LoVo (cell line): ENCODE results near the gene SERAC1.
A peak's percentile ranks its signal among the peaks of the same experiment; 100 is the strongest.
"Not testable (repeated sequence)": the region's sequence is repeated elsewhere in the genome, so short reads cannot be mapped to it uniquely, and the experiment has no call there.

Source experiments
- DNase-seq: peaks from one replicate; pipeline ENCODE4 v3.0.0-alpha.2; 2016; ENCODE audit warnings: low spot score

The SERAC1 gene

GRCh38 chr6:158168040-158168289 is at the start of gene SERAC1:
TSS of gene SERAC1 (minus strand) at chr6:158168262. CDS start at chr6:158158363, 9,899 bp downstream.
- no peak for DNase-seq

- peak; percentile 79 for DNase-seq
Measured at GRCh38 chr6:158213925-158214674, 46.0 kb upstream of the SERAC1 start.

DNA sequence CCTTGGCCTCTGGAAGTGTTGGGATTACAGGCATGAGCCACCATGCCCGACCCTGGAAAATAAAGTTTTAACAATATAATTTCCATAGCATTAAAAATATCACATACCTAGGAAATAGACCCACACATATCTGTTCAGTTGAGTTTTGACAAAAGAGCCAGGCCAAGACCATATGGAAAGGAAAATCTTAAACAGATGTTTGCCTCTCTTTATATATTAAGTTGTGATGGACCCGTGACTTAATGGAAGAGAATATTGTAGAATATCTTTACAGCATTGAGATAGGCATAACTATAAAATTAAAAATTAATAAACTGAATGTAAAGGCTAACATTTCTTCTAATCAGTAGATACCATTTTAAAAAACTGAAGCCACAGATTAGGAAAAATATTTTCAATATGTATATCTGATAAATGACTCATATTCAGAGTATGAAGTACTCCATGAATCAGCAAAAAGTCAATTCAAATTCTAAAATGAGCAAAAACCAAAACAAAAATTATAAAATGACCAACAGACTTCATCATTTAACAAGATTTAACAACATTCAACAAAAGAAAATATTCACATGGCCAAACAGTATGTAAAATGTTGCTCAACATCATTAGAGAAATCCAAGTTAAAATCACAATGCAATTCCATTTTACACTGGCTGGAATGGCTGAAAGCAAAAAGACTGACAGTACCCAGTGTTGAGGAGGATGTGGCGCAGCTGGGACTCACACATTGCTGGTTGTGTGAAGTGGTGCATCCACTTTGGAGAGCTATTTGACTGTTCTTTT is 43.4 kb upstream of the SERAC1 start:
- DNase-seq, result no peak

DNA sequence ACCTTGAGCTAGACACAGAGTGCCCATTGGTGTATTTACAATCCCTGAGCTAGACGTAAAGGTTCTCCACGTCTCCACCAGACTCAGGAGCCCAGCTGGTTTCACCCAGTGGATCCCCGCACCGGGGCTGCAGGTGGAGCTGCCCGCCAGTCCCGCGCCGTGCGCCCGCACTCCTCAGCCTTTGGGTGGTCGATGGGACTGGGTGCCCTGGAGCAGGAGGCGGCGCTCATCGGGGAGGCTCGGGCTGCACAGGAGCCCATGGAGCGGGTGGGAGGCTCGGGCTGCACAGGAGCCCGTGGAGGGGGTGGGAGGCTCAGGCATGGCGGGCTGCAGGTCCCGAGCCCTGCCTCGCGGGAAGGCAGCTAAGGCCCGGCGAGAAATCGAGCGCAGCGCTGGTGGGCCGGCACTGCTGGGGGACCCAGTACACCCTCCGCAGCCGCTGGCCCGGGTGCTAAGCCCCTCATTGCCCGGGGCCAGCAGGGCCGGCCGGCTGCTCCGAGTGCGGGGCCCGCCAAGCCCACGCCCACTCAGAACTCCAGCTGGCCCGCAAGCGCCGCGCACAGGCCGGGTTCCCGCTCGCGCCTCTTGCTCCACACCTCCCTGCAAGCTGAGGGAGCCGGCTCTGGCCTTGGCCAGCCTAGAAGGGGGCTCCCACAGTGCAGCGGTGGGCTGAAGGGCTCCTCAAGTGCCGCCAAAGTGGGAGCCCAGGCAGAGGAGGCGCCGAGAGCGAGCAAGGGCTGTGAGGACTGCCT is 41.7 kb upstream of the SERAC1 start:
- not testable (repeated sequence) for DNase-seq

DNA sequence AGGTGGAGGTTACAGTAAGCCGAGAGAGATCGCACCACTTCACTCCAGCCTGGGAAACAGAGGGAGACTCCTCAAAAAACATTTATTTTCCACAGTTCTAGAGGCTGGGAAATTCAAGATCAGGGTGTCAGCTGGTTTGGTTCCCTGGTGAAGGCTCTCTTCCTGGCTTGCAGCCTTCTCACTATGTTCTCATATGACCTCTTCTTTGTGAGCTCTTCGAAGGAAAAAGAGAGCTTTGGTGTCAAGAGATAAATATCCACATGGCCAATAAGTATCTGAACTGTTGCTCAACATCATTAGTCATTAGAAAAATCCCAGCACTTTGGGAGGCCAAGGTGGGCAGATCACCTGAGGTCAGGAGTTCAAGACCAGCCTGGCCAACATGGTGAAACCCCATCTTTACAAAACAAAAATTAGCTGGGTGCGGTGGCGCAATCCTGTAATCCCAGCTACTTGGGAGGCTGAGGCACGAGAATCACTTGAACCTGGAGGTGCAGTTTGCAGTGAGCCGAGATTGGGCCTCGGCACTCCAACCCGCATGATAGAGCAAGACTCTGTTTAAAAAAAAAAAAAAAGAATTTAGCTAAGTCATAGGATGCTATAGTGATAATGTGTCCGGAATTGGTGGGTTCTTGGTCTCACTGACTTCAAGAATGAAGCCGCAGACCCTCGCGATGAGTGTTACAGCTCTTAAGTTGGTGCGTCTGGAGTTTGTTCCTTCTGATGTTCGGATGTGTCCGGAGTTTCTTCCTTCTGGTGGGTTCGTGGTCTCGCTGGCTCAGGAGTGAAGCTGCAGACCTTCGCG is 40.4 kb upstream of the SERAC1 start:
- not testable (repeated sequence) for DNase-seq

GRCh38 chr6:158207422-158207788 is 39.3 kb upstream of the SERAC1 start:
- DNase-seq, result no peak

- no peak for DNase-seq
Measured at GRCh38 chr6:158206740-158207421, 38.8 kb upstream of the SERAC1 start.

DNA sequence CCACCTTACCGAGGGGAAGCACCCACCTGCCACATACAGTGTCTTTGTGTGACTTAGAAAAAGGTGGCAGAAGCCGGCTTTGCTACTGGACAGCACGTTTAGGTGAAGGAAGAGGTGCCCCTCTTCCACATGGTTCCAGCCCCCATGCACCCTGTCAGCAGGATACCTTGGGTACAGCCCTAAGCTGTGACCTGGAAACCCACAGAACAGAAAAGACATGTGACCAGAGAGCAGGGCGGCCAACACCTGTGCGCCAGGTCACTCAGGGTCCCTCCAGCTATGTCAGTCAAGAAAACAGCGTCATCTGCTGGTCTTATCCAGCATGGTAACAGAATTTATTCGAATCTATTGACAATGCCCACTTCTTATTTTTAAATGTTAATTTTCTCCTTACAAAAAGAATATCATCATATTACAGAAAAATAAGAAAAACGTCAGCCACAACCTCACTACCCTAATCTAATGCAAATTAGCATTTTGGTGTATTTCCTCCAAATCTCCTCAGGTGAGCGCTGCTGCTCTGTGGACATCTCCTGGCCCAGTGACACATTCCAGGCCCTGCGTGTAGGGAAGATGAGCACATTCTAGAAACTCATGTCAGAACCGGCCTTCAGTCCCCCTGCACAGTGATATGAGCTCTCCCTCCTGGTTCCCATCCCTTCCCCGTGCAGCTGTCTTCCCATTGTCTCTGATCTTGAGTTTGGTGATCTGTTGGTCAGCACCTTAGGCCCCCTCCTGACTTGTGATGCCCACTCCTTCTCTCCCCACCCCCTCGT is 37.3 kb upstream of the SERAC1 start:
- DNase-seq, result no peak

GRCh38 chr6:158198461-158198860 is 30.4 kb upstream of the SERAC1 start:
- DNase-seq, result no peak

DNA sequence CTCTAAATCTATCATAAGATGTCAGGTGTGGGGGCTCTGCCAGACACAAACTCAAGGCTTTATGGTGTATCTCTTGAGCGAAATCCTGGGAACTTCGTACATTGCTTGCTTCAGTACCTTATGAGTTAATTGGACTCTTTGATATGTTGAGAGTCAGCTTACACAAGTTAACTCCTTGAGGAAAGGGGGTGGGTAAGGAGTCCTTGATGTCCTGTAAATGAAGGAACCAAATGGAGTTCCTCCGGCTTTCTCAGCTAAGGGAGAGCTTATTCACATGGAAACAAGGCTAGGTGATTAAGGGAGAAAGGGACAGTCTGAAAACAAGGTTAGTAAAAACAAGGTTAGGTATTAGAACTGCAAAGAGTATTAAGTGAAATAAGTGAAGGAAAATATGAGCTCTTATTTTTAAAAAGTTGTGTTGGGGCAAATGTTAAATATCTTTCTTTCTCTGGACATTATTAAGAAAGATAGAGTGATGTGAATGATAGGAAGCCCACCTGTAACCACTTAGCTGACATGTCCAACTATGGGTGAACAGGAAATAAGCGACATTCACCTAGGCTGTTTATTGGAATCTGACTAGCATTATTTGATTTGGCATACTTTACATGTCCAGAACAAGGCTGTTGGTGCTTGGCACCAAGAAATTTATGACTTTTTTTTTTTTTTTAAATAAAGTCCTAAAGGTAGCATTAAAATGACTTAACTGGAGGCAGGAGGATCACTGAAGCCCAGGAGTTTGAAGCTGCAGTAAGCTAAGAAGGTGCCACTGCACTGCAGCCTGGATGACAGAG is 26.6 kb upstream of the SERAC1 start:
- no peak for DNase-seq

- DNase-seq, result no peak
Measured at GRCh38 chr6:158191761-158192160, 23.7 kb upstream of the SERAC1 start.

DNA sequence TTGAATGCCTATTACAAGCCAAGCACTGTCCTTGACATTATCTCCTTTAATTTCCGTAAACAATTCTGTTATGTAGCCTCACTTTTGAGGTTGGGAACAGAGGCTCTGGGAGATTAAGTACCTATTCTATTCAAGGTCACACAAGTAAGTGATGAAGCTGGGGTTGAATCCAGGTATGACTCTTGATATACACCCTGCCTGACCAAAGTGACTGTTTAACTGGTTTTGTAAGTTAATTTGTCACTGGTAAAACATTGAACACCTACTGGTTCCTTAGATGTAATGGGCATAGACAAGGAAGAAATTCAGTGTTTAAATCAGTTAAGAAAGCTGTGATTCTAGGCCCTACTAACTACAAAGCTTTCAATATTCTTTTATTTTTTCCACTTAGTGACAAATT is 23.0 kb upstream of the SERAC1 start:
- DNase-seq, result no peak

GRCh38 chr6:158188591-158188990 is 20.5 kb upstream of the SERAC1 start:
- no peak for DNase-seq

DNA sequence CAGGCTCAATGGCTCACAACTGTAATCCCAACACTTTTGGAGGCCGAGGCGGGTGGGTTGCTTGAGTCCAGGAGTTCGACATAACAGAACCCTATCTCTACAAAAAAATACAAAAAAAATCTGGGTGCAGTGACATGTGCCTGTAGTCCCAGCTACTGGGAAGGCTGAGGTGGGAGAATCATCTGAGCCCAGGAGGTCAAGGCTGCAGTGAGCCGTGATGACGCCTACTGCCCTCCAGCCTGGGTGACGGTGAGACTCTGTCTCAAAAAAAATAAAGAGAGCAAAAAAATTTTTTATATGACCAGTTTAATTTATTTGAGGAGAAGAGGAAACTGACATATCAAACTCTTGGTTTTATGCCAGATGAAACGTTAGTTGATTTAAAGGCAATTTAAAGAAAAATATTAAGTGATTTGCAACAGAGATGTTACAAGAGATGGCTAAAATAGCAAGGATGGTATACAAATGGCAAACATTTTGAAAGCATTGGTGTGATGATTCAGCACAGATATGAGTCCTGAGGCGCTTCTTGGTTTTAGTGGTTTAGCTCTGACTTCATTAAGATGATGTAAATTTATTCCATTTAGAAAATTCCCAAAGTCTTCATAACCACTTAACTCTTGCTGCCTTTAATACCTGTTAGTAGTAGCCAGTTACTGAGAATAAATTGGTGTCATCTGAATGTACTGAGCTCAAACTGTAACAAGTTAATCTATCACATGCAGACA is 17.8 kb upstream of the SERAC1 start:
- DNase-seq, result no peak

- no peak for DNase-seq
Measured at GRCh38 chr6:158184608-158185007, 16.5 kb upstream of the SERAC1 start.

GRCh38 chr6:158183174-158183972 is 15.3 kb upstream of the SERAC1 start:
- DNase-seq, result not testable (repeated sequence)

DNA sequence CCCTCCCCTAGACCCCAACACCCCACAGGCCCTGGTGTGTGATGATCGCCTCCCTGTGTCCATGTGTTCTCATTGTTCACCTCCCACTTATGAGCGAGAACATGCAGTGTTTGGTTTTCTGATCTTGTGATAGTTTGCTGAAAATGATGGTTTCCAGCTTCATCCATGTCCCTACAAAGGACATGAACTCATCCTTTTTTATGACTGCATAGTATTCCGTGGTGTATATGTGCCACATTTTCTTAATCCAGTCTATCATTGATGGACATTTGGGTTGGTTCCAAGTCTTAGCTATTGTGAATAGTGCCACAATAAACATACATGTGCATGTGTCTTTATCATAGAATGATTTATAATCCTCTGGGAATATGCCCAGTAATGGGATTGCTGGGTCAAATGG is 9.7 kb upstream of the SERAC1 start:
- not testable (repeated sequence) for DNase-seq

DNA sequence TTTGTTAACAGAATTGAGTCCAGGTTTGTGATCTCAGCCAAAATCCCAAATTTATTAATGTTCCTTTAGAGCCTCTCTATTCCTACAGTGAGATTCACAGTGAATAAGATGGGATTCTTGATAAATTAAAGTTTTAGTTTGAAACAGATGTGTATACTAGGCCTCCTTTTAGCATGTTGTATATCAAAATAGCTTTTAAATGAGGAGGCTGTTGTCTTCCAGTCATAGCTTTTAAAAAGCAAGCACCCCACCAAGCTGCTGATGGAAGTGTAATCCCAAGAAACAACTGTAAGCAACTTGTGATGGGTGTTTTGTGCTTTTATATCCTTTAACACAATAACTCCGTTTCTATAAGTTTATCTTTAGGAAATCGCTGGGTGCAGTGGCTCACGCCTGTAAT is 7.0 kb upstream of the SERAC1 start:
- no peak for DNase-seq
